ENCODE measurements around the gene ABCC1. TPM values are rescaled to one million over a fixed set of nuclear protein-coding genes. Genes with fewer than 3 reads are reported as not detected.

The ABCC1 gene
- polyA plus RNA-seq, 1 of the 3 experiments (the other 2 are of a cell fraction): 23.7 TPM

GRCh38 chr16:16042076-16042475 is 92.7 kb downstream of the ABCC1 start (continued):
- TF ChIP-seq REST (IDR thresholded peaks at IDR 0.05; ENCODE audit: low read depth, low read length) (no peak), JUND (IDR thresholded peaks at IDR 0.05) (no peak), RXRA (IDR thresholded peaks at IDR 0.05; ENCODE audit: borderline replicate concordance, low read depth) (no peak), MEF2A (IDR thresholded peaks at IDR 0.05; ENCODE audit: borderline replicate concordance, low read depth) (no peak), TCF12 (IDR thresholded peaks at IDR 0.05) (peak; percentile 85), SMC3 (IDR thresholded peaks at IDR 0.05; ENCODE audit: low read depth, low read length) (peak; percentile 5; the same call in 1 of the 2 replicates), SIN3A (IDR thresholded peaks at IDR 0.05; ENCODE audit: borderline replicate concordance, low read depth, low read length) (no peak), MXI1 (IDR thresholded peaks at IDR 0.05; ENCODE audit: low read depth, low read length) (no peak; the same call in 1 of the 2 replicates), POLR2AphosphoS5 (IDR thresholded peaks at IDR 0.05; ENCODE audit: low read depth, low read length) (0 out of 2 replicates have a peak, but pooled peaks have one; percentile 23), ELF1 (IDR thresholded peaks at IDR 0.05) (no peak), FOXM1 (IDR thresholded peaks at IDR 0.05; ENCODE audit: low read depth) (no peak), TEAD4 (IDR thresholded peaks at IDR 0.05; ENCODE audit: borderline replicate concordance, insufficient read depth) (peak; percentile 37; the same call in 1 of the 2 replicates), TAF1 (IDR thresholded peaks at IDR 0.05; ENCODE audit: borderline replicate concordance, low read depth, low read length) (no peak)
- TF ChIP-seq, protein P1, sequence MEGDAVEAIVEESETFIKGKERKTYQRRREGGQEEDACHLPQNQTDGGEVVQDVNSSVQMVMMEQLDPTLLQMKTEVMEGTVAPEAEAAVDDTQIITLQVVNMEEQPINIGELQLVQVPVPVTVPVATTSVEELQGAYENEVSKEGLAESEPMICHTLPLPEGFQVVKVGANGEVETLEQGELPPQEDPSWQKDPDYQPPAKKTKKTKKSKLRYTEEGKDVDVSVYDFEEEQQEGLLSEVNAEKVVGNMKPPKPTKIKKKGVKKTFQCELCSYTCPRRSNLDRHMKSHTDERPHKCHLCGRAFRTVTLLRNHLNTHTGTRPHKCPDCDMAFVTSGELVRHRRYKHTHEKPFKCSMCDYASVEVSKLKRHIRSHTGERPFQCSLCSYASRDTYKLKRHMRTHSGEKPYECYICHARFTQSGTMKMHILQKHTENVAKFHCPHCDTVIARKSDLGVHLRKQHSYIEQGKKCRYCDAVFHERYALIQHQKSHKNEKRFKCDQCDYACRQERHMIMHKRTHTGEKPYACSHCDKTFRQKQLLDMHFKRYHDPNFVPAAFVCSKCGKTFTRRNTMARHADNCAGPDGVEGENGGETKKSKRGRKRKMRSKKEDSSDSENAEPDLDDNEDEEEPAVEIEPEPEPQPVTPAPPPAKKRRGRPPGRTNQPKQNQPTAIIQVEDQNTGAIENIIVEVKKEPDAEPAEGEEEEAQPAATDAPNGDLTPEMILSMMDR (IDR thresholded peaks at IDR 0.05): no peak
- TF ChIP-seq, protein P2, sequence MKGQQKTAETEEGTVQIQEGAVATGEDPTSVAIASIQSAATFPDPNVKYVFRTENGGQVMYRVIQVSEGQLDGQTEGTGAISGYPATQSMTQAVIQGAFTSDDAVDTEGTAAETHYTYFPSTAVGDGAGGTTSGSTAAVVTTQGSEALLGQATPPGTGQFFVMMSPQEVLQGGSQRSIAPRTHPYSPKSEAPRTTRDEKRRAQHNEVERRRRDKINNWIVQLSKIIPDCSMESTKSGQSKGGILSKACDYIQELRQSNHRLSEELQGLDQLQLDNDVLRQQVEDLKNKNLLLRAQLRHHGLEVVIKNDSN (IDR thresholded peaks at IDR 0.05; ENCODE audit: borderline replicate concordance, low read depth): no peak
- TF ChIP-seq, protein P3, sequence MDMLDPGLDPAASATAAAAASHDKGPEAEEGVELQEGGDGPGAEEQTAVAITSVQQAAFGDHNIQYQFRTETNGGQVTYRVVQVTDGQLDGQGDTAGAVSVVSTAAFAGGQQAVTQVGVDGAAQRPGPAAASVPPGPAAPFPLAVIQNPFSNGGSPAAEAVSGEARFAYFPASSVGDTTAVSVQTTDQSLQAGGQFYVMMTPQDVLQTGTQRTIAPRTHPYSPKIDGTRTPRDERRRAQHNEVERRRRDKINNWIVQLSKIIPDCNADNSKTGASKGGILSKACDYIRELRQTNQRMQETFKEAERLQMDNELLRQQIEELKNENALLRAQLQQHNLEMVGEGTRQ (IDR thresholded peaks at IDR 0.05; ENCODE audit: borderline replicate concordance, low read depth, low read length): no peak
- TF ChIP-seq, protein P4, sequence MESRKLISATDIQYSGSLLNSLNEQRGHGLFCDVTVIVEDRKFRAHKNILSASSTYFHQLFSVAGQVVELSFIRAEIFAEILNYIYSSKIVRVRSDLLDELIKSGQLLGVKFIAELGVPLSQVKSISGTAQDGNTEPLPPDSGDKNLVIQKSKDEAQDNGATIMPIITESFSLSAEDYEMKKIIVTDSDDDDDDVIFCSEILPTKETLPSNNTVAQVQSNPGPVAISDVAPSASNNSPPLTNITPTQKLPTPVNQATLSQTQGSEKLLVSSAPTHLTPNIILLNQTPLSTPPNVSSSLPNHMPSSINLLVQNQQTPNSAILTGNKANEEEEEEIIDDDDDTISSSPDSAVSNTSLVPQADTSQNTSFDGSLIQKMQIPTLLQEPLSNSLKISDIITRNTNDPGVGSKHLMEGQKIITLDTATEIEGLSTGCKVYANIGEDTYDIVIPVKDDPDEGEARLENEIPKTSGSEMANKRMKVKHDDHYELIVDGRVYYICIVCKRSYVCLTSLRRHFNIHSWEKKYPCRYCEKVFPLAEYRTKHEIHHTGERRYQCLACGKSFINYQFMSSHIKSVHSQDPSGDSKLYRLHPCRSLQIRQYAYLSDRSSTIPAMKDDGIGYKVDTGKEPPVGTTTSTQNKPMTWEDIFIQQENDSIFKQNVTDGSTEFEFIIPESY (IDR thresholded peaks at IDR 0.05; ENCODE audit: borderline replicate concordance, low read depth): no peak

Measured in SK-N-SH (cell line).